ENCODE data around the gene RASSF10.

RASSF10 gene

GRCh38 chr11:13008625-13009475 lies at the start of gene RASSF10:
Gene RASSF10 (plus strand): TSS chr11:13009316. CDS start chr11:13009577, 261 bp downstream.
- peak; percentile 19 for DNase-seq

GRCh38 chr11:12961615-12962014 lies 47.5 kb upstream of the RASSF10 start:
- DNase-seq, result no peak

- DNase-seq, result no peak
These were observed 46.8 kb upstream of the RASSF10 start for GRCh38 chr11:12962306-12962705.

GRCh38 chr11:12963051-12963450 lies 46.1 kb upstream of the RASSF10 start:
- no peak for DNase-seq

DNA sequence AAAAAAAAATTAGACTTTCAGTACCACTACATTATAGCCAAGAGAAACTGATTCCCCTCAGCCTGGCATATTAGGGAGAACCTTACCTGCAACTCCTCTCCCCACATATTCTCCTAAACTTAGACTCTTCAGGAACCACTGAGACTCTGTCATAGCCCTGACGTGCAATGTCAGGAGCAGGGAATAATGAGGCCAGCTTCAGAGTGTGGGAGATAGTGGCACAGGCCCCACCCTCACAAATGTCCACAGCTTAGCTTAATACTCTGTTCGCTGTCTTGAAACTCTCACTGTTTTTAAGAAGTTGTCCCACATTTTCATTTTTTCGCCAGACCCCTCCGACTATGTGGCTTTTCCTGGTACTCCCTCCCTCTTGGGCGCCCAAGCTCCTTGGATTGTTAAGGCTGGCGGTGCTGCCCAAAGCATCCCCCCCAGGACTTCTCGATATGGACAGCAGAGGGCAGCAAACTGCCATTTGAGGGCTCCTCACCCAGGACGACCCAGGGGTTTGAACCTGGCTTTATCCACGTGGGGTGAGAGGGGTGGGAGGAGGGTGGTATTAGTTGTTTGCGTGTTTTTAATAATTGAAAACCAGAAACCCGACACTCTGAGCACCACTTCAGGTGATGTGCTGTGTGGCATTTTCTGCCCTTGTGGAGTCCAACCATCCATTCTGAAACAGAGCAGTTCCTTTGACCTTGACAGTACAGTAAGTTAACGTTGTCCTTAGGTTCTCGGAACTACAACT lies 45.2 kb upstream of the RASSF10 start:
- peak; percentile 59 for DNase-seq

GRCh38 chr11:12964650-12965049 lies 44.5 kb upstream of the RASSF10 start:
- no peak for DNase-seq

DNA sequence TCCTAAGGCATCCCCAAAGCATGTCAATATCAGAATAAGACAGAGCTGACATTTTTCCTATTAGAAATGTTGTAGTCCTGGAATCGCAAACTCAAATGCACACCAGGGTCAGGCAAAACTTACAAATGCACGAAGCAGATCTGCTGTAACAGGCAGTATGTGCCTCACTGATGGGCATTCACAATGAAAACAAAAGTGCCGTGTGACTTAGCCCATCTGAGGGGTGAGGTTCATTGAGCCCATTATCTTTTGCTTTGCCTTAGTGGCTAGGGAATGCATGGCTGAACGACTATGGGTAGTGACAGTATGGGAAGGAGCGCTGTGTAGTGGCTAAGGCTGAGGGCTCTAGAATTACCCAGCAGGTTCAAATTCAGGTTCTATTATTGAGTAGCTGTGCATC lies 43.1 kb upstream of the RASSF10 start:
- DNase-seq, result no peak

DNA sequence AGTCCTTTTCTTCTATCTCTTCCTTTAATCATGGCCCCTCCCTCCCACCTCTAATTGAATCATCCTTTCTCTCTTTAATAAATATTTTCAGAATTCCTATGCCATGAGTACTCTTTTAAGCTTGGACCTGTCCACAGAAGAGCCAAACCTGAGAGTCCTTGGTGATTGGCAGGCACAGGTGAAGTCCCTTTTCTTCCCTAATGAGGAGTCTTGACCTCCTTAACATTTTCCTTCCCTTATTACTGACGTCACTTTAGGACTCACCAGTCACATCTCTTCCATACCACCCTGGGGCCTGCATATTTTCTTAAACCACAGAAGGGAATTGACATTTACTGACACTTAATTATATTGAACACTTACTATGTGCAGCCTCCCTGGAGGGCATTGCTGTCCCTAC lies 41.0 kb upstream of the RASSF10 start:
- DNase-seq, result no peak

DNA sequence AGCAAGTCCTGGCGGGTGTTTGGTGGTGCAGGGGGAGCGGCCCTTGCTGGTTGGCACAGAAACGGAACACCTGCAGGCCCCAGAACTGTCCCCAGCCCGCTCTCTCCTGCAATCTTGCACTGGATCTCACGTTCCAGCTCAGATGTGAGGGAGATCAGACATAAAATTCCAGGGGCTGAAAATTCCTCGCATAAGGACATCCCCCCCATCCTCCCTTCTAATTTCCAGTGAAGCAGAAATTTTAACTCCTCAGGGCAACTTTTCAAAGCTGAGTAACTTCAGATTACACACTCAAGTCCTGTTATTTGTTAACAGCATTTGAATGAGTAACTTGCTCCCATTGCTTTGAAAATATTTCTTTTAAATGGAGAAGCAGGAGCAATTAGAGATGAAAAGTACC lies 40.3 kb upstream of the RASSF10 start:
- no peak for DNase-seq

- no peak for DNase-seq
These were observed 37.2 kb upstream of the RASSF10 start for GRCh38 chr11:12971955-12972354.

GRCh38 chr11:12973528-12974181 lies 35.5 kb upstream of the RASSF10 start:
- DNase-seq, result no peak

- DNase-seq, result no peak
These were observed 33.9 kb upstream of the RASSF10 start for GRCh38 chr11:12975195-12975594.

DNA sequence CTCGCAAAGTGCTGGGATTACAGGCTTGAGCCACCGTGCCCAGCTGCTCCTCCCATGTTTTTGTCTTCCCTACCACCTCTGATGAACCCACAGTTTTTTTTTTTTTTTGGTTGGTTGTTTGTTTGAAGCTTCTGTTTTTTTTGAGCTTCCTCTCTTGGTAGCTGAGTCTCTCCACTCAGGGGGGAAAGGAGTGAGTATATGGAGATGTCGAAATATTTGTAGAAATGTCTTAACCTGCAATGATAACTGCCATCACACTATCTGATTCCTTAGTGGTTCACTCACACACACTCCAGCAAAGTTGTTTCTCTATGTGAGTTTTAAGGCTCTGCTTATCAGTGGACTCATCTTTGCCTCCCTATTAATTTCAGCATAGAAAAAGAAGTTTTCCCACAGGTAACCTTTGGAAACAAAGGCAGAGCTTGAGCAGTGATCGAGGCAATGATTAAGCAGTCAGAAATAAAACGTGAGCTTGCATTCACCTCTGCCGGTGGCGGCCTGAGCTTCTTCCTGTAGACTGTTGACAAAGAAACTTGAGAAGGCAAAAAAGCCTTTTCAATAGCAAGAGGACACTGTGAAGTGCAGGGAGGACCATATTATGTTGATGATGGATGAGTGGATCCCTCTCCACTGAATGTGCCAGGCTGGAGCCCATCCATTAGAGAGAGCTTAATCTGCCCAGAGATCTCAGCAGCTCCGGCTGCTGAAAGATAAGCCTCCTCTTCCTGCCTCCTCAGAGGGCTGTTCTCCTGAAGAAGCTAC lies 29.0 kb upstream of the RASSF10 start:
- peak; percentile 24 for DNase-seq

DNA sequence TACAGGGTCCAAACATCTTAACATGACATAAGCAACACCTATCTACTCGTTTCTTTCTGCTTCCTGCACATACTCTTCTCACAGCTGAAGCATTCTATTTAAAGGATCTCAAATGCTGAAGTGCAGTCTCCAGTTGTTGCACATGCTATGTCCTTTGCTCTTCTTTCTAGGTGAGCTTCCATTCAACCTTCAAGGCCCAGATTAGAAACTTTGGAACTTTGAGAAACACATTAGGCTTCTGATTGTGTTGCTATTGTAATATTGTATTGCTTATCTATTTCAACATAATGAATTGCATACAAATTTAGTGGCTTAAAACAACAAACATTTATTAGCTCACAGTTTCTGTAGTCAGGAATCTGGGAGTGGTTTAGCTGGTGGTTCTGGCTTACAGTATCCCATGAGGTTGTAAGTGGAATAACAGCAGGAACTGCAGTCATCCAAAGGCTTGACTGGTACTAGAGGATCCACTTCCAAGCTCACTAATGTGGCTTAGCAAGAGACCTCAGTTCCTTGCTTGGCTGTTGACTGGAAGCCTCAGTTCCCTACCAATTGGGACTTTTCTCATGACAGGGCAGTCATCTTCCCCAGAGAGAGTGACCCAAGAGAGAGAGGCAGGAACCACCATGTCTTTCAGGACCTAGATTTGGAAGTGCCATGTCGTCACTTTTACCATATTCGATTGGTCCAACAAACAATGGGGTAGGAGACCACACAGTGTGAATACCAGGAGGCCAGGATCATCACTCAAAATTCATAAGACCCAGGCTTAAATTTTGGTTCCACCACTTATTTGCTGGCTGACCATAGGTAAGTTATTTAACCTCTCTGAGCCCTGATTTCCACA lies 27.2 kb upstream of the RASSF10 start:
- DNase-seq, result no peak

GRCh38 chr11:12983336-12983735 lies 25.8 kb upstream of the RASSF10 start:
- DNase-seq, result no peak

DNA sequence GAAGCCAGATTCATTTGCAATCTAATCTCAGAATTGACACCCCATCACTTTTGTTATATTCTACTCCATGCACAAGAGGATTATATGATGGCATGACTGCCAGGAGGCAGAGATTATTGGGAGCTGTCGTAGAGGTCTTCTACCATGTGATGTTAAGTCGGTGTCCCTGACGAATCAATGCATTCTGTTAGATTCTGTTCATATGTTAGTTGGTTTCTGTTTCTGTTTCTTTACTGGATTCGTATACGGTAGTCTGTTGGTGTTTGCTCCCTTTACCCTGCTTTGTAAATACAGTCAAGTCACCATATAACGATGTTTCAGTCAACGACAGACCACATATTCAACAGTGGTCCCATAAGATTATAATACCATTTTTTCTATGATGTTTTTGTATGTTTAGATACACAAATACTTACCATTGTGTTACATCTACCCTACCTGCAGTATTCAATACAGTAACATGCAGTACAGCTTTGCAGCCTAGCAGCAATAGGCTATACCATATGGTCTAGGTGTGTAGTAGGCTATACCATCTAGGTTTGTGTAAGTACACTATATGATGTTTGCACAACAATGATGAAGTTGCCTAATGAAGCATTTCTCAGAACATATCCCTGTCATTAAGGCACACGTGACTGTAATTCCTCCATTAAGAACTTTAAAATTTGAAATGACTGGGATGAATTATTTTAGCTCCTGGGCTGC lies 22.8 kb upstream of the RASSF10 start:
- DNase-seq, result no peak

DNA sequence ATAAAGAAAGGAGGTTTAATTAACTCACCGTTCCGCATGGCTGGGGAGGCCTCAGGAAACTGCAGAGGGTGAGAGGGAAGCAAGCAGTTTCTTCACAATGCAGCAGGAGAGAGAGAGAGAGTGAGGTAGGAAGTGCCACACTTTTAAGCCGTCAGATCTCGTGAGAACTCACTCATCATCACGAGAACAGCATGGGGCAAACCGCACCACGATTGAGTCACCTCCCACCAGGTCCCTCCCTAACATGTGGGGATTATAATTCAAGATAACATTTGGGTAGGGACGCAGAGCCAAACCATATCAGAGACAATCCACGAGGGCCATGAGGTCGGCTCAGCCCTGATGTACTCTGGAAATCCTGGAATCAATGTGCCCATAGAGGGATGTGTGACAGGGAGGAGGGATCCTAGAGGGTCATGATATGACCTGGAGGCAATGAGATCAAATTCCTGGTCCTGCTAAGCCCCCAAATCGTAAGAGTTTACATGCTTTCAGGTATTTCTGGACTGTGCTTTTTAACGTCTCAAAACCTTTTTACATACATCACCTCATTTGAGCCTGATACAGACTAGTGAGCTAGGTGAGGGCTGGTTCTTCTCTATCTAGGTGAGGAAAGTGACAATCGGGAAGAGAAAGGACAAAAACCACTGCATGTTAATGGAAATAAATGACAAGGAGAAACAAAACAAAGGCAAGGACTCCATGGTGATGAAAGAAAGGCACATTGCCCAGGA lies 19.5 kb upstream of the RASSF10 start:
- DNase-seq, result no peak

DNA sequence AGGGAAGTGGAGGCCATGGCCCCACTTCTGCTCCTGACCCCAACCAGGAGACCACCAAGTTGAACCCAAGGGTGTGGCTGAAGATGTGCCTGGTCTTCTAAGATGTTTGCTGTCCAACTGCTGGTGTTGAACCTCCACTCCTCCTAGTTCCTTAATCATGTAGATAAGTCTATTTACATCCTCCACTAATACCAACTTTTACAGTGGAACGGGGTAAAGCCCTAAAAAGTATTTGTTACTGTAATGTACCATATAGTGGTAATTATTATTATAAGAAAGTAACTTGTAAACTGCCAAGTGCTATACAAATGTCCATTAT lies 19.0 kb upstream of the RASSF10 start:
- no peak for DNase-seq

DNA sequence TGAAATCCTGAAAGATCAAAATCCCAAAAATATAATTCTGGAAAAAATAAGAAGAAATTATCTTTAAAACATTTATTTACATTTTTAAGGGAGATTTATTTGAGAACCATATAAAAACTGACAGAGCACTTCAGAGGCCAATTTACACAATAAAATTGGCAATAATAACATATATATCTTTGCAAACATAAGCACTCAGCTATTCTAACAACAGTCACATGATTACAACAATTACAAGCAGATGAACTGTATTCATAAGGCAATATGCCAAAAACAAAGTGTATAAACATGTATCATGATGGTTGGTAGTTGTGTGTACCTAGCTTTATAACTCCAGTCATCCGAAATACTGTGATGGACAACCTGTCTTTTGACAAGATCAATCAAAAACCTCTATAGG lies 17.7 kb upstream of the RASSF10 start:
- DNase-seq, result no peak

DNA sequence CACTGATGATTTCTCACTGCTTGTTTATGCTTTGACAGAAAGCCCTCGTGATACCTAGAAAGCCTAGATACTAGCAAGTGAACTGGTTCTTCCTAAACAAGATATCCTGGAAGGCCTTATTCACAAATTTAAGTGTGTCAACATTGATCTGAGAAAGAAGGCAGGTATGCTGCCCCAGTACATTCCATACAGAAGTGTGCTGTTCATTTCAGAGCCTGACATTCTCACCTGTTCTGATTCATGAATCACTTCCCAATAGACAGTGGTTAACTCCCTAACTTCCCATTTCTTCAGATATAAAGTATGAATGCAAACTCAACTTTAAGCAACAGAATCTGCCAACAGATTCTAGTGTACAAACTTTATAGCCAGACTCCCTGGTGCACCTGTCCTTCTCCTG lies 15.5 kb upstream of the RASSF10 start:
- no peak for DNase-seq

DNA sequence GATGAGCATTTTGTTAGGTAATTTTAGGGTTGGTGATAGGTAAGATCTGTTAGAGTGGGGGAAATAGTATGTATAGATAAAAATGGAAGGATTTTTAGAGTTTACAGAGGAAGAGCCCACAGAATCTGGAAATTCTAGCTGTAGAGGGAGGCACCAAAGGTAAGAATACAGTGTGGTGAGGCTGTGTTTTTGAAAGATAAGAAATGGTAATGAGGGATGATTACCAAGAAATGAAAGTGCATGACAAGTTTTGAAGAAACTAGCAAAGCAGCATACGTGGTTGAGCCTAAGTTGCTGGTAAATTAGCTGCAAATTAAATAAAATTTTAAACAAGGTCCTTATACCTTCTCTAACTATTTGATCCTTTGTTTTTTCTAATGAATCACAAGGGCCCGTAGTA lies 14.6 kb upstream of the RASSF10 start:
- no peak for DNase-seq

Measured in NCI-H2227 treated with DMSO at 0.1 percent for 48 hours (cell line).